ENCODE measurements around the gene XYLT2. TPM values are rescaled to one million over a fixed set of nuclear protein-coding genes. Genes with fewer than 3 reads are reported as not detected.

The XYLT2 gene
- total and polyA plus RNA-seq, 2 of the 13 experiments (the other 11 are each of a cell fraction or from before 2014, with no cell fraction given) = 17.0 to 22.1 TPM

GRCh38 chr17:50352693-50353599, 7.0 kb downstream of the XYLT2 start:
- FAIRE-seq (no peak), DNase-seq (ENCODE audit: low spot score) (no peak), ATAC-seq (peak; percentile 2; the same call in 1 of the 3 replicates)
- H3K9me3 ChIP-seq (ENCODE audit: low read length) = no peaks in the 10 kb centered on the region
- peaks cover 28 to 43% of the 10 kb centered on the region in 2 experiments; a peak in 4 of 5 replicates for H3K36me3 ChIP-seq (replicated peaks in 1 of 2; ENCODE audit: control insufficient read depth in 1 of 2, insufficient read depth in 2 of 2, low read length in 2 of 2)
- H3K27ac ChIP-seq (ENCODE audit: extremely low read length, insufficient read depth, low read length) = no peak overlapping the region
- H3K27me3 ChIP-seq (ENCODE audit: control insufficient read depth in 1 of 2, insufficient read depth in 2 of 2, low read length in 2 of 2) = no peaks in the 10 kb centered on the region
- no peak overlapping the region for H3K4me2 ChIP-seq (ENCODE audit: low read depth, low read length)
- WGBS (ENCODE audit: low lambda C conversion rate) = 96% methylated on average over 17 of the region's 21 CpGs
- H3K4me3 ChIP-seq (replicated peaks in 1 of 3; ENCODE audit: insufficient read depth in 1 of 3, low read depth in 2 of 3, low read length in 3 of 3) = no peak overlapping the region
- CTCF ChIA-PET (ENCODE audit: low intra/inter-chr PET ratio, low total read pairs) = no interaction called here
- no peak overlapping the region for H3K9ac ChIP-seq (ENCODE audit: insufficient read depth, low read depth, low read length)
- peaks cover 5% of the 10 kb centered on the region for H3K4me1 ChIP-seq (ENCODE audit: insufficient read depth, low read length)
- no peak overlapping the region for H2AFZ ChIP-seq (ENCODE audit: low read length)
- in situ Hi-C loops (cut with HindIII; ENCODE audit: extremely low pct_ligation_motif_present, low pct_unique_long_range_greater_than_20kb) = no loop called here
- no peaks in the 10 kb centered on the region for H4K20me1 ChIP-seq (ENCODE audit: insufficient read depth, low read length)
- TF ChIP-seq HOMEZ (CRISPR knock-in tag; IDR thresholded peaks at IDR 0.05; ENCODE audit: low read depth) (no peak), AGO2 (optimal IDR thresholded peaks at IDR 0.05; ENCODE audit: low read depth, low read length) (peak; percentile 69)
- POLR2A ChIA-PET = interaction anchor here (1.0 kb wide), 1 partner anchor 9 kb away, joined by 5 read pairs; no protein-coding TSS in a partner anchor
- intact Hi-C loops (cut with micrococcal nuclease; ENCODE audit: unreplicated experiment) = no loop called here
- BruUV-seq (replicated peaks) = no TSS peak
- H3K79me2 ChIP-seq (ENCODE audit: insufficient read depth, low read length) = no peaks in the 10 kb centered on the region

GRCh38 chr17:50353600-50354195, 7.8 kb downstream of the XYLT2 start:
- Histone ChIP-seq H3K9ac (ENCODE audit: insufficient read depth, low read depth, low read length) (no peak overlapping the region), H4K20me1 (ENCODE audit: insufficient read depth, low read length) (no peaks in the 10 kb centered on the region), H3K4me2 (ENCODE audit: low read depth, low read length) (no peak overlapping the region), H3K79me2 (ENCODE audit: insufficient read depth, low read length) (no peaks in the 10 kb centered on the region), H3K4me3 (replicated peaks in 1 of 3; ENCODE audit: insufficient read depth in 1 of 3, low read depth in 2 of 3, low read length in 3 of 3) (no peak overlapping the region), H3K36me3 (replicated peaks in 1 of 2; ENCODE audit: control insufficient read depth in 1 of 2, insufficient read depth in 2 of 2, low read length in 2 of 2) (peaks cover 32 to 50% of the 10 kb centered on the region in 2 experiments), H2AFZ (ENCODE audit: low read length) (no peak overlapping the region), H3K4me1 (ENCODE audit: insufficient read depth, low read length) (0 out of 2 replicates have a peak, but pooled peaks cover 3% of the 10 kb centered on the region), H3K9me3 (ENCODE audit: low read length) (no peaks in the 10 kb centered on the region), H3K27ac (ENCODE audit: extremely low read length, insufficient read depth, low read length) (no peak overlapping the region), H3K27me3 (ENCODE audit: control insufficient read depth in 1 of 2, insufficient read depth in 2 of 2, low read length in 2 of 2) (no peaks in the 10 kb centered on the region)
- in situ Hi-C loops (cut with HindIII; ENCODE audit: extremely low pct_ligation_motif_present, low pct_unique_long_range_greater_than_20kb) (no loop called here), intact Hi-C loops (cut with micrococcal nuclease; ENCODE audit: unreplicated experiment) (no loop called here)
- FAIRE-seq (no peak), DNase-seq (ENCODE audit: low spot score) (no peak), ATAC-seq (no peak)
- 100% methylated on average over 15 of the region's 27 CpGs for WGBS (ENCODE audit: low lambda C conversion rate)
- BruUV-seq (replicated peaks) = no TSS peak
- POLR2A ChIA-PET = no interaction called here
- TF ChIP-seq PLSCR1 (CRISPR knock-in tag; IDR thresholded peaks at IDR 0.05; ENCODE audit: borderline replicate concordance) (no peak), AGO2 (optimal IDR thresholded peaks at IDR 0.05; ENCODE audit: low read depth, low read length) (peak; percentile 93), SOX6 (IDR thresholded peaks at IDR 0.05) (no peak), SOX6 (CRISPR knock-in tag; IDR thresholded peaks at IDR 0.05) (no peak), ZNF687 (CRISPR knock-in tag; IDR thresholded peaks at IDR 0.05) (0 out of 2 replicates have a peak, but pooled peaks have one; percentile 5), HNRNPL (IDR thresholded peaks at IDR 0.05; ENCODE audit: low read depth, low read length) (0 out of 2 replicates have a peak, but pooled peaks have one; percentile 33)
- CTCF ChIA-PET (ENCODE audit: low intra/inter-chr PET ratio, low total read pairs) = no interaction called here

Measured in HepG2 (cell line).